GM18499 (cell line): ENCODE results near the gene RTN4IP1.

ENCODE experiments used
- ATAC-seq: cut with Tn5 transposase; IDR thresholded peaks from one replicate; pipeline ENCODE4 v1.9.1; 2021; ENCODE audit warnings: moderate number of reproducible peaks; ENCODE audit not compliant: insufficient read depth, unreplicated experiment

The RTN4IP1 gene

GRCh38 chr6:106525882-106526275 lies 103.4 kb downstream of the RTN4IP1 start:
- no peak for ATAC-seq

- no peak for ATAC-seq
These were observed 104.0 kb downstream of the RTN4IP1 start for GRCh38 chr6:106525107-106525881.

GRCh38 chr6:106522562-106523250 lies 106.6 kb downstream of the RTN4IP1 start:
- ATAC-seq: no peak
